ENCODE data around the gene ACAD8.
A peak's percentile ranks its signal among the peaks of the same experiment; 100 is the strongest.

Gene ACAD8

GRCh38 chr11:134242376-134242775 lies 11.0 kb upstream of the ACAD8 start:
- H3K36me3 ChIP-seq = peaks cover 40 to 100% (median 94%) of the 10 kb centered on the region in 3 donors
- H3K4me1 ChIP-seq = no peaks in the 10 kb centered on the region
- DNase-seq = no peak
- no peaks in the 10 kb centered on the region for H3K9me3 ChIP-seq
- no peak overlapping the region for H3K27ac ChIP-seq
- intact Hi-C loops (cut with DNase I; ENCODE audit: low total_unique reads) = no loop called here
- no peaks in the 10 kb centered on the region for H3K27me3 ChIP-seq
- no peak overlapping the region for H3K4me3 ChIP-seq
- TF ChIP-seq, protein P1, sequence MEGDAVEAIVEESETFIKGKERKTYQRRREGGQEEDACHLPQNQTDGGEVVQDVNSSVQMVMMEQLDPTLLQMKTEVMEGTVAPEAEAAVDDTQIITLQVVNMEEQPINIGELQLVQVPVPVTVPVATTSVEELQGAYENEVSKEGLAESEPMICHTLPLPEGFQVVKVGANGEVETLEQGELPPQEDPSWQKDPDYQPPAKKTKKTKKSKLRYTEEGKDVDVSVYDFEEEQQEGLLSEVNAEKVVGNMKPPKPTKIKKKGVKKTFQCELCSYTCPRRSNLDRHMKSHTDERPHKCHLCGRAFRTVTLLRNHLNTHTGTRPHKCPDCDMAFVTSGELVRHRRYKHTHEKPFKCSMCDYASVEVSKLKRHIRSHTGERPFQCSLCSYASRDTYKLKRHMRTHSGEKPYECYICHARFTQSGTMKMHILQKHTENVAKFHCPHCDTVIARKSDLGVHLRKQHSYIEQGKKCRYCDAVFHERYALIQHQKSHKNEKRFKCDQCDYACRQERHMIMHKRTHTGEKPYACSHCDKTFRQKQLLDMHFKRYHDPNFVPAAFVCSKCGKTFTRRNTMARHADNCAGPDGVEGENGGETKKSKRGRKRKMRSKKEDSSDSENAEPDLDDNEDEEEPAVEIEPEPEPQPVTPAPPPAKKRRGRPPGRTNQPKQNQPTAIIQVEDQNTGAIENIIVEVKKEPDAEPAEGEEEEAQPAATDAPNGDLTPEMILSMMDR (IDR thresholded peaks at IDR 0.05) = no peak

DNA sequence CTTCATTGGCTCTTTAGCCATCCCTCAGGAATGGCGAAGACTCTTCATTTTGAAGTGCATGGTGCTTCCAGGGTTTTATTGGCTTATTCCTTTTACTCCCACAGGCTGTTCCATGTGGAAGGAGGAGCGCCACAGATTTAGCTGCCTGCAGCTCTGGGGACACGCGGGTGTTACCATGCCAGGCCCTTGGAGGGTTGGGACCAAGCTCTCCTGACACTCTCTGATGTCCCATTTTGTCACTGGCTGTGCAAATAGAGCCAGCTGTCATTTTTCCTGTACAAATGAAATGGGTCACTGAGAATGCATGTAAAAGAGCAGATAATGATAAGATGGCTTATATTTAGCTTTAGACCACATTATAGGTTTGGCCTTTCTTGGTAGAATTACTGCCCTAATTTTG lies 9.5 kb upstream of the ACAD8 start:
- intact Hi-C loops (cut with DNase I; ENCODE audit: low total_unique reads) = no loop called here
- TF ChIP-seq, protein P1 (IDR thresholded peaks at IDR 0.05) = no peak
- no peak for DNase-seq
- Histone ChIP-seq H3K36me3 (peaks cover 50 to 100% (median 95%) of the 10 kb centered on the region in 3 donors), H3K4me1 (no peaks in the 10 kb centered on the region), H3K27ac (no peak overlapping the region), H3K4me3 (no peak overlapping the region), H3K9me3 (no peaks in the 10 kb centered on the region), H3K27me3 (no peaks in the 10 kb centered on the region)

DNA sequence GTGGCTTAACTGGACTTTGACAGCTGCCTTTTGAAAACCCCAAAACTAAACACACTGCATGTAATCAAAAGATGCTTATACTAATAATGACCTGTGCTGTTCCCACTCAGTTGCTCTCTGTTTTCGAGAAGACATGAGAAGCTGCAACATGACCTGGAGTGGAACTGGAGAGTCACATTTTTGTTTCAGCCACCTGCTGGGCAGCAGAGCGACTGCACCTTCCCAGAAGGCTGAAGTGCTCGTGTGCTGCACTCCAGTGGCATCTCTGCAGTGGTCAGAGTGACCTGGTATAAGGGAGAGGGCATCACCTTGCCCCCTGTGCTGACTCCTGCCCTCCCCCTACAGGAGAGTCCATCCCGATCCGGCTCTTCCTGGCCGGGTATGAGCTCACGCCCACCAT lies 8.8 kb upstream of the ACAD8 start:
- Histone ChIP-seq H3K36me3 (peaks cover 50 to 100% (median 94%) of the 10 kb centered on the region in 3 donors), H3K27ac (no peak overlapping the region), H3K27me3 (no peaks in the 10 kb centered on the region), H3K4me1 (no peaks in the 10 kb centered on the region), H3K4me3 (no peak overlapping the region), H3K9me3 (no peaks in the 10 kb centered on the region)
- DNase-seq = no peak
- intact Hi-C loops (cut with DNase I; ENCODE audit: low total_unique reads) = no loop called here
- TF ChIP-seq, protein P1 (IDR thresholded peaks at IDR 0.05) = peak; percentile 15 to 23

GRCh38 chr11:134245434-134245833 lies 7.9 kb upstream of the ACAD8 start:
- intact Hi-C loops (cut with DNase I; ENCODE audit: low total_unique reads) = loop anchor here (5.0 kb wide), 1 partner anchor 82 kb away; no protein-coding TSS in a partner anchor
- H3K36me3 ChIP-seq = peaks cover 49 to 100% (median 94%) of the 10 kb centered on the region in 3 donors
- no peaks in the 10 kb centered on the region for H3K27me3 ChIP-seq
- TF ChIP-seq, protein P1 (IDR thresholded peaks at IDR 0.05) = no peak
- no peak for DNase-seq
- H3K27ac ChIP-seq = no peak overlapping the region
- H3K4me1 ChIP-seq = no peaks in the 10 kb centered on the region
- H3K4me3 ChIP-seq = no peak overlapping the region
- H3K9me3 ChIP-seq = no peaks in the 10 kb centered on the region

DNA sequence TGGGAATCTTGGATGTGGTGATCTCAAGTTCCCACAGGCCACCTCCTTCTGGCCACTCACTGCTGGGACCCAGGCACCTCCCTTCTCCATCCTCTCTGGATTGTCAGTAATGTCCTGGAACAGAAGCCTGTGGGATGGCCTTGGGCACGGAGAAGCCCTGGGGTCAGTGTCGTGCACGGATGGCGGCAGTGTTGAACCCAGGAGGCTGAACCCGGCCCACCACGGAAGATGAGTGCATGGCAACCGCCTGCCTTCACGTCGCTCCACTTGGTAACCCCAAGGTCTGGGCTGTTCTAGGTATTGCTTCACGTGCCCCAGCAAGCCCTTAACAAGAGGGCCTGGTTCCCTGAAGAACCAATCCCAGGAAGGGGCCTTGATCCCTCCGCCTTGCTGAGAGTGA lies 7.3 kb upstream of the ACAD8 start:
- Histone ChIP-seq H3K27me3 (no peaks in the 10 kb centered on the region), H3K9me3 (no peaks in the 10 kb centered on the region), H3K36me3 (peaks cover 48 to 100% (median 88%) of the 10 kb centered on the region in 3 donors), H3K4me1 (no peaks in the 10 kb centered on the region), H3K27ac (no peak overlapping the region), H3K4me3 (no peak overlapping the region)
- intact Hi-C loops (cut with DNase I; ENCODE audit: low total_unique reads) = loop anchor here (5.0 kb wide), 1 partner anchor 81 kb away; no protein-coding TSS in a partner anchor
- TF ChIP-seq, protein P1 (IDR thresholded peaks at IDR 0.05) = no peak
- DNase-seq = no peak

DNA sequence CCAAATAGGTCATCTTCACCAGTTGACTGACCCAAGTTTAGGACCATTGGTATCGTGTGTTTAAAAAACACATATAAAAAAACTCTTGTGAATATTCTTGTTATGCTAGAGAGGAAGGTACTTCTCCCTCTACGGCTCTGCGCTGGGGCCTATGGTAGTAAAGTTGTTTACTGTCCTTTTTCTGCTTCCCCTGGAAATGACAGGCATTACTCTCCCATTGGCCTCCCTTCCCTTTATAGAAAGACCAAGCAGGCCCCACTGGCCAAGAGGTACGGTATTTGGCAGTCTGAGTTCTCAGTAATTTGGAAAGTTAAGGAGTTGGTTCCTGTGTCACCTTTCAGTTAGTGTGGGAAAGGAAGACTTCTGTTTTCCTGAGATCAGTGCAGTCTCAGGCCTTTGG lies 6.7 kb upstream of the ACAD8 start:
- Histone ChIP-seq H3K27ac (no peak overlapping the region), H3K4me1 (peaks cover 0 to 5% (median 2%) of the 10 kb centered on the region in 4 donors), H3K27me3 (no peaks in the 10 kb centered on the region), H3K36me3 (peaks cover 48 to 95% (median 82%) of the 10 kb centered on the region in 3 donors), H3K9me3 (no peaks in the 10 kb centered on the region), H3K4me3 (no peak overlapping the region)
- no peak for DNase-seq
- TF ChIP-seq, protein P1 (IDR thresholded peaks at IDR 0.05) = no peak
- intact Hi-C loops (cut with DNase I; ENCODE audit: low total_unique reads) = loop anchor here (5.0 kb wide), 1 partner anchor 81 kb away; no protein-coding TSS in a partner anchor
